ENCODE data around the gene FBXL17.

The FBXL17 gene

DNA sequence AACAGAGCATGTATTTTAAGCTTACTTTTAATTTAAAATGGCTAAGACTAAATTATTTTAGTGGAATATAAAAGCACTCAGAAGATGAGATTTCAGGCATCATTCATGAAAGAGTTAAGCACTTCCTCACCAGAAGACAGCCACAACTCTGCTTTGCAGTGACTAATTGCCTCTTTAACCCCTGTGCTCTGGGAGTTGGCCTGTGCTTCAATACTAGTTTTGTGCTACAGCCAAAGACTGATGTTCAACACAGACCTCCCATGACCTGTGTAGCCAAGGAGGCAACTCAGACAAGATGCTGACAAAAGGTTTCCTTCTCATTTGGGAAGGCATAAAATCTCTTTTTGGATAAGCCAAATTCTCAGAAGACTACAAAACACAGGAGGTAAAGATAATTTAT, 353.5 kb downstream of the FBXL17 start:
- DNase-seq (ENCODE audit: insufficient read length, low spot score) = no peak
- FAIRE-seq = no peak

DNA sequence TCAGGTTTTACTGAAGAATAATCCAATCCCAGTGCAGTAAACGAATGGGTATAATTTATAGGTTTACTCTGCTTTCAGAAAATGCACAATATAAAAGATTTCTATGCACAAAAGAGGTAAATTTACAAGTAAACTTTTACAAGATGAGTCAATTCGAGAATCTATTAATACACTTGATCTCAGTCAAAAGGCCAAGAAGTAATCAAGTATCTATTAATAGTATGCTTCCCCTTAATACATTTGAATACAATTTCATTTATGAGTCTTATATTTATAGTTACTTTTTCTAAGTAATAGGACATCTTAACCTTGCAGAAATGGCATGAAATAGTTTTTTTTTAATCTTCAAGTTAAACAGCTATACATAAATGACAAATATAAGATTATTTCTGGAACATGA, 355.9 kb downstream of the FBXL17 start:
- no peak for FAIRE-seq
- DNase-seq (ENCODE audit: insufficient read length, low spot score) = no peak

DNA sequence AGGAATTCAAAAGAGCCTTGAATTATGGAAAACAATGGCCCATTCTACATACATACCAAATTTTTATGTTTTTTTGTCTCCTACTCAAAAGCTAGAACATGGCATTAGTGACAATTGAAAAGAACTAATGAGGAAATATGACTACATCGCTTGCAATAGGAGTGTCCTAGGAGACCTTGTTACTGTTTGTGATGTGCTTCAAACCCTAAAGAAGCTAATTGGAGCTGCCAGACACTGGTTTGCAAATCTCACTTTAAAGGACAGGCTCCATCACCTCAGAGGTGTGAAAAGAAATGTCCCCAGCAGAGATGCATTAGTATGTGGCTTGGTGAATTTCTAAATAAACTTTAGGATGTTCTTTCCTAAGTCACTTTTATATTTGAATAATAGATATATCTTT, 356.9 kb downstream of the FBXL17 start:
- FAIRE-seq (no peak), DNase-seq (ENCODE audit: insufficient read length, low spot score) (no peak)

DNA sequence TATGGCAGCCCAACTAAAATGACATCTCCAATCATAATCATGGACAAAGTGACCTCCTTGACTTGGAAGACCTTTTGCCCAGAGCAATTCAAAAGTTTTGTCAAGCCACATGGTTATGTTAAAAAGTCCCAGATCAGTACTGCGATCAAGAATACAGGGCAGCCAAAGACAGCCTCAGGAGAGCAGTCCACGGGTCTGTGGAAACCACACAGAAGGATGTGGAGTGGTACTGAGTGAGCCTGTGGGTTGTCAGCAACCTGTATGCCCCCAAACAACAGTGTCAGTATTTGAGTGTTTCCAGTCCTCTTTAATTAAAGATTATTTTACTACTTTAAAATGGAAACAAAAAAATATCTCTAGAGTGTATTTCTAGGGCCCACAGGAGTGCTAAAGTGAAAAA, 365.8 kb downstream of the FBXL17 start:
- DNase-seq (ENCODE audit: insufficient read length, low spot score) = no peak
- no peak for FAIRE-seq

DNA sequence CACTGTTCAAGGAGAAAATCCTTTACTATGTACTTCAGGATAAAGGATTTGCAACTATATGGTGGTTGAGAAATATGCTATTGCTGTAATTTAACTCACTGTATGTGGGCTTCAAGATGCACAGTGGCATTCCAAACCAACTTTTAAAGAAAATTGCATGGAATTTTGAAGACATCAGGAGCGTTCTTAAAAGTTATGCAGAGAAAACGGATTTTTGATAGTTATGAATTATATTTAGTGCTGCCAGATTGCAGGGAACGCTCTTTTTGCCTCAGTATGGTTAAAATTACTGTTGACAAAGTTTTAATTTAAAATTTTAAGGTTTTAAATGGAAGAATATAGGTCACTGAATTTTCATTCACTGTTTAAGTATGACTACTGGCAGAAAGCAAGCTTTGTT, 375.1 kb downstream of the FBXL17 start:
- DNase-seq (ENCODE audit: insufficient read length, low spot score) = no peak
- FAIRE-seq = no peak

DNA sequence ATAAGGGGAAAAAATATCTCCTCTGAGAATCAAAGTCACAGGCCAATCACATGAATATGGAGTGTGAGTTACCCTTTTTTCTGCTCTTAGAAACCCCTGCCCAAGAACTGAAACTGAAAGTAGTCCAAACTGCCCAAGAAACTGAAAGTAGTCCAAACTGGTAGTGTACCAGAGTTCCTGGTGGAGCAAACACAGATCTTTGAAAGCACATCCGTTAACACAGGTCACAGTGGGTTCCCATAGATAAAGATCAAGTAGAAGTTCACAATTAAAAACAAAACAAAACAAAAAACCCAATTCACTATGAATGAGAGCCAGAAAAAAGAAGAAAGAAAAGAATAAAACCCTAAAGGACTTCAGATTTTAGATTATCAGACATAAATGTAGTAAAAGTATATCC, 378.7 kb downstream of the FBXL17 start:
- peak; percentile 18 for FAIRE-seq
- no peak for DNase-seq (ENCODE audit: insufficient read length, low spot score)

DNA sequence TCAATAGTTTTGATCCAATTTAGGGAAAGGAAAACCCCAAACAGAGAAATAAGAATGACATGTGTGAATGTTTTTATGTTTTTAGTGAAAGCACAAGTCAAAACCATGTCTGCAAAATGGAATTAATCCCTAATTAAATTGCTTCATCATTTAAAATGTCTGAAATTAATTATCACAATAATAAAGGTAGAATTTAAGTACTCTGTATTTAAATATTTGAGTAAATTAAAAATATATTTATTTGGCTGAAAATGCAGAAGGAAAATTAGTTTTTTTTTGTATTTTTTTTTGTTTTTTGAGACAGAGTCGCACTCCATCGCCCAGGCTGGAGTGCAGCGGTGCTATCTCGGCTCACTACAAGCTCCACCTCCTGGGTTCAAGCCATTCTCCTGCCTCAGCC, 380.7 kb downstream of the FBXL17 start:
- DNase-seq (ENCODE audit: insufficient read length, low spot score) = no peak
- FAIRE-seq = no peak

DNA sequence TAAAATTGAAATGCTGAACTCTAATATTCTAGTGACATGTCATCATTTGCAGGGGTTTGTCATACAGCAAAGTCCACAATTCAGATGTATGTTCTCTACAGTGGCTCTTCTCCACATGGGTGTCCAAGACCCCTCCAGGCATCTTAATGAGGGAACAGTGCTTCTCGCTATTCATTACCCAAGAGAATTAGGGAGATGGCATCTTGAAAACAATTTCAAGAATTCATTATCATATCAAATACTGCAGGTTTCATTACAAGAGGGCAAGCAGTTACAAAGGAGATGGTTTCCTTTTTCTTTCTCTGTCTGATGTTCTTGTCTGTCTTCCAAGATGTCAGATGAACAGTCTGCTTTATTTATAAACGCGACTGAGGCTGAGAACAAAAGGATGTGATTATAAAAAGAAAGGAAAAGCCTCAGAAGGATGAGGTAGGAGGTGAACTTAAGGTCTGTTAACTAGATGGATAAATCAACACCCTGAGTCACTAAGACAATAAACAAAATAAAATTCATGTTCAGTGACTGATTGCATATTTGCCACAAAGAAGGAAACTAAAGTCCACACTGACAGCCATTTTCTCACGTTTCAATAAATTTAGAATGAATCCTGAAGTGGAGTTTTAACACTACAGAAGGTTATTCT, 384.4 kb downstream of the FBXL17 start:
- DNase-seq (ENCODE audit: insufficient read length, low spot score) (no peak), FAIRE-seq (no peak)

DNA sequence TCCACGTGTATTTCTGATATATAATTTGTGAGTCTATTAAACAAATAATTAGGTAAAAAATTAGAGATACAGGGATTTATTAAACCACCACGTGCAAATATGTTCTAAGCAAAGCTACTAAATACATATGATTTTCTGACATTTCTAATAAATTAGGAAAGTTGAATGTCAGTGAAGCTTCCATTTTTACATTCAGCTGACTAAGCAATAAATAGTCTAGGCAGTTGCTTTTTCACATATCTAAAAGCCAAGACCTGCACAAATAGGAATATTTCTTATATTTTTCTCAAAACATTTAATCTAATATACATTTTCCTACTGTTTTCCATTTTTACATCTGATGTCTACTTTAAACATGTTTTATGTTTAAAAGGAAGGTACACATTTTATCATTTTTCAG, 388.6 kb downstream of the FBXL17 start:
- DNase-seq (ENCODE audit: insufficient read length, low spot score) (no peak), FAIRE-seq (no peak)

DNA sequence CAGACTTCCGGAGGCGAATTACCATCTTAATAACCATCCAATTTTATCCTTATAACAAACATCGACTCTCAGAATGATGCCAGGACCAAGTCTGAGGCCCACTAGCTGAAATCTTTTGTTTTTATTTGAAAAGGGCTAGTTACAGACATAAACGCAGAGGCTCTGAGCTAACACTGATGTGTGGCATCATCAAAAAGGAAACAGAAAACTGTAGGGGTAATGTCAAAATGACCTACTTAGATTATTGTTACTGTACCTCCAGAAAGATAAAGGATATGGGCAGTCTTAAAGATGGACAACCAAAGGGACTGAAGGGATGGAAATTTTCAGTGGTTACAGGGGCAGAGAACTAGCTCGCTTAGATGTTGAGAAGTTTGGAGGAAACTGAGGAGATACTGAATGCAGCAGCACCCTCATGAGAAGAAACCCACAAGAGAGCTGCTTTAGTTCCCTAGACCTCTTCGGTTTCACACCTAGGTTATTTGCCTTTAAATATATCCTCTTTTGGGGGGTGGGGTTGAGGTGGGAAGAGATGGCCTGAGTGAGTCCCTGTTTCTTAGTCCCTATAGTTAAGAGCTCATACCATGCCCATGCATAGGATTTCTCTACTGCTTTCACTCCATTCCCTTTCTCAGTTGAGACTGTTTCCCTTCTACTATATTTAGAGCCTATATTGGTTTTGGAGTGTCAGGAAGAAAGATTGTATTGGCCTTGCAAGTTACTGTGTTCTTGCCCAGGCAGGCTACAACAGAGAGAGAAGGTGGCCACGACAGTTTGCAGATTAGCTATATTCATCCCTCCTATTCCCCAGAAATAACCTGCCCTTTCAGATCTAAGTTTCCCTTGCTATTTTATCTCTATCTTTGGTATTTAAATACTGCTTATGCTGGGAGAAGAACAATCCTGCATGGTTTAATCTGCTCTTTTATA, 390.8 kb downstream of the FBXL17 start:
- no peak for FAIRE-seq
- no peak for DNase-seq (ENCODE audit: insufficient read length, low spot score)

DNA sequence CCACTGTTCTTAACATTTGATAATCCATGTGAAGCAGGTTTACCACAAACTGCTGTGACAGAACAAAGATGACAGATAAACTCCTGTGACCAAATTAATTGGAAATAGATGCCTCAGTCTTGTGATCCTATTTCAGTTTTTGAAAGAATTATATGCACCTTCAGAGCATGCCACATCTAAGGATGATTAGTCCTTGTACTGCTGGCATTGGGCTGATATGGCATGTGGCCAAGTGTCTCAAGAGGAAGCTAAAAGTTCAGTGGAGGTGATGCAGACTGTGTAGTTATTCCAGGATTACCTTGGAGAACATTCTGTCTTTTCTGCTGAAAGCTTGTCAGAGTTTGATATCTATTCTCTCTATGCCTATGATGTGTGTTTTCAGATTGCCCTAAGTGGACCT, 396.8 kb downstream of the FBXL17 start:
- no peak for FAIRE-seq

DNA sequence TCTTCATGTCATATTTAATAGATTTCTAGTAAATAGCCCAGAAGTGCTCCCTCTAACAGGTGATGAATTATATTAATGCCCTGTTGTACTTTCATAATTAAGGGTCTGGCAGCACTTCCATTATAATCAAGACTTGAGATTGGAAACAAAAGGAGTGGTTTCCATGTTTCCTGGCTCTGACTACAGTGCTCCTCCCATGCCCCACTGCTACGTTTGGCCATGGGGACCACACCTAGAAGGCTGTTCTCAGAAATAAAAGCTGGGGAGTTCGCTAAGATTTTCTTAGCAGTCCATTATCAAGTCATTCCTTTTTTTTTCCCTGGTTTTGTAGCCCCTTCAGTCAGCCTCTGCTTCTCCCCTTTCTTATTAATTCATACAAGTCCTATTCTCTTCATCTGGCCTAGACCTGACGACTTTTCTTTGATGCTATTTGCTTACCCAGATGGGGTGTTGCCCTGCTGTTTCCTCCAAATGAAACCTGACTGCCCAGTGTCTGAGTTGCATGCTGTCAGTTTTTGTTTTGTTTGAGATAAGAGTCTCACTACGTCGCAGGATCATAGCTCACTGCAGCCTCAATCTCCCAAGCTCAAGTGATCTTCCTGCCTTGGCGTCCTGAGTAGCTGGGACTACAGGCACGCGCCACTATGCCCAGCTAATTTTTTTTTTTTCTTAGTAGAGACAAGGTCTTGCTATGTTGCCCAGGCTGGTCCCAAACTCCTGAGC, 399.0 kb downstream of the FBXL17 start:
- DNase-seq (ENCODE audit: insufficient read length, low spot score) = no peak
- no peak for FAIRE-seq

More for the DNA sequence above, 396.8 kb downstream of the FBXL17 start:
- no peak for DNase-seq (ENCODE audit: insufficient read length, low spot score)

DNA sequence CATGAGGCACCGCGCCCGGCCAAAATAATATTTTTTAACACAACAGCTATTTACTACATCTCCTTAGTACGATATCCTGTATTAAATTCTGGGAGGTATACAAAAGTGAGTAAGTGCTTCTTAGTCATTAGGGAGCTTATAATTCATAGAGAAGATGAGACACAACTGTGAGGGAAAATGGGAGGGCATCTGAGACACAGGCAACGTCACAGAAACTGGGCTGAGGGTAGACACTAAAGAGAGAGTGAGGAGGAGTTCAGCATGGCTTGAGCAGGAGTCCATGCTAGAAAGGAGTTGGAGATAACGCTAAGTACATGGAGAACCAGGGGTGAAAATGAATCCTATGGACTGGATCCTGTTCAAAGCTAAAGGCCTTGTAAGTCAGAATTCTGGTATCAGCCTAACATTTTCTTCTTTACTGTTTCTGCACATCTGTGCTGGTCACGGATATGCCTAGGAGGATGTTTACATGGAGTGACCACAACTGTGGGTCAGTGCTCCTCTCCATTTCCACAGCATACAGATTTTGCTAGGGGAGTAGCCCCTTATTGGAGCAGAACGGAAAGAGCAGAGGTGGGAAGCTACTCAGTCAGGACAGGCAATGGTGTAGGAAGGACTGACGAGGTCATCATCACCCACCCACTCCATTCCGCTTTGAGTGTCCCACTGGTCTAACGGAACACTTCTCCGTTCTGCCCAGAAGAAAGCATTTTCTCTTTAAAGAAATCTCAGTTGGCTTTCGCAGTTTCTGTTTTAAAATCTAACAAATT, 400.8 kb downstream of the FBXL17 start:
- FAIRE-seq = no peak
- DNase-seq (ENCODE audit: insufficient read length, low spot score) = no peak

DNA sequence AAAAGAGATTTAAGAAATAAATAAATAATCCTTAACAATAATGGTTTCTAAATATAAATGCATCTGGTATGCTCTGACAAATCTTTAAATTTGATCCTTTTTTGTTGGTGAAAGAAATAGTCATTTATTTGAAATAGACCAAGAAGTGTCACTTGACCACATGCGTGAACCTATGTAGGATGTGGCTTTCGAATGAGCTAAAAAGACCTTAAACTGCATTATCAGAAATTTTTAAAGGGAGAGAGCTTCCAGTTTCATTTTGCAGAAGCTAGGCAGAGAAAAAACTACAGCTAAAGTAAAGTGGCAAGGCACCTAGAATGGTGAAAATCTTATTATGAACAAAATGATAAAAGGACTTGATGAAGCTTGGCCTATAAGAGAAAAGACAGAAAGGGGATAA, 402.0 kb downstream of the FBXL17 start:
- DNase-seq (ENCODE audit: insufficient read length, low spot score) = no peak

DNA sequence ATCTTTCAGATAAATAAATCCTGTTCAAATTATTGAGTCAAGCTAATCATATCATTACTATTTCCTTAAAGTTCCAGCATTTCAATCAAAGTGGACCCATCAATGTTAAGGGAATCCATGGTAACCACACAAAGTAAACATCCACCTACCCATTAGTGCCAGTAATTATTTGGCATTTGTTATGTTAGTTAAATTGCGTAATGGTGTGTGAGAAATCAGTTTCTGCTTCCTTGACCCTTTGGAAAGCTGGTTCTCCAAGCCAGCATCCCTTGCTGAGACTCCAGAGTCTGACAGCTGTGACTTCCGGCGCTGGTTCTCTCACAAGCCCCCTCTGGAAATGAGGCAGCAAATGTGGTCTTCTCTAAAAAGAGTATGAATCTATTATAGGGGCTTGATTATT, 402.6 kb downstream of the FBXL17 start:
- no peak for DNase-seq (ENCODE audit: insufficient read length, low spot score)
- no peak for FAIRE-seq

More for the DNA sequence above, 402.0 kb downstream of the FBXL17 start:
- no peak for FAIRE-seq

DNA sequence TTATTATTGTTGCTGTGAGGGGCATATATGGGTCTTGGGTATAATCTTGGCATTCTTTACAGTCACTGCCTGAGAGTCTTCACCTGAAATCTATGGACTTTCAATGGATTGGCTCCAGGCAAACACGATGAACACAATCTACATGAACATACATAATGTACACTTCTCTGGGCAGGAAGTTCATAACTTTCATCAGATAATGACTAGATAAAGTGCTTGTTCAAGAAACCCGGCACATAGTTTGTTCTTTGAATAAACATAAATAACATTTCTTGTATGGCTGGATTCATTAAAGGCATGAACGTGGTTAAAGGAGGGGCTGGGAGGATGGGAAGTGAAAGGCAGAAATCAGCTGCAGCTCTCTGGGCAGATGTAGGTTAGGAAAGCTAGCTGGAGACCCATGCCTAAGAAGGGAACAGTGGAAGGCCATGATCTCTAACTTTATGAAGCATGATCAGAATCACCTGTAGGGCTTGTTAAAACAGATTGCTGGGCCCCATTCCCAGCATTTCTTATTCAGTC, 404.3 kb downstream of the FBXL17 start:
- FAIRE-seq = no peak

DNA sequence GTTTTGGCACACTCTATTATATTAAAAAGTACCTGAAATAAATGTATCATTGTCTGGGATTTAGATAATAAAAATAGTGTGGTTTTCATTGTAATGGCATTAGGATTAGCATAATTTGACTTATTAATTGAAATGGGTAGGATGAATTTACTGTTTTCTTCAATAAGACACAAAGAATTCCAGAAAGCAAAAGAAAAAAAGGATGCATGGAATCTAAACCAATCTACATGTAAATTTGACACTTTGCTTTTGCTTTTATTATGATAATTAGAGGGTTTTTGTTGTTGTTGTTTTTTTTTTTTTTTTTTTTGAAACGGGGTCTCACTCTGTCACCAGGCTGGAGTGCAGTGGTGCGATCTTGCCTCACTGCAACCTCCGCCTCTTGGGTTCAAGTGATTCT, 406.3 kb downstream of the FBXL17 start:
- no peak for DNase-seq (ENCODE audit: insufficient read length, low spot score)
- FAIRE-seq = no peak

More for the DNA sequence above, 404.3 kb downstream of the FBXL17 start:
- DNase-seq (ENCODE audit: insufficient read length, low spot score) = no peak

DNA sequence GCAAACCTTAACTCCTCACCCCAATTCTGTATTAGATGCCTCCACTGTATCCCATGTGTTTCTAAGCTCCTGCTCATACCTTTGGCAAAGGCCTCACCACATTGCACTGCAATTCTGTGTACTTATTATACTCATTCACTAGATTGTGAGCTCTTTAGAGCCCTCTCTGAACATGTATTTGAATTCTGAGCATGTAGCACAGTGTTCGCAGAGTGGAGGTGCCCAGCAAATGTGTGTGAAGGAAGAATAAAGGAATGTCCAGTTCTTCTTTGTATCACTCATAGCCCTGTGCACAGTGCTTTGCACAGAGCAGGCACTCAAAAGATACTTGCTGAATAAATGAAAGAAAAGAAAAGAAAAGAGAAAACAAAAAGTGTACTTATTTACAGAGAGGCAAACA, 410.1 kb downstream of the FBXL17 start:
- DNase-seq (ENCODE audit: insufficient read length, low spot score) (no peak), FAIRE-seq (no peak)

DNA sequence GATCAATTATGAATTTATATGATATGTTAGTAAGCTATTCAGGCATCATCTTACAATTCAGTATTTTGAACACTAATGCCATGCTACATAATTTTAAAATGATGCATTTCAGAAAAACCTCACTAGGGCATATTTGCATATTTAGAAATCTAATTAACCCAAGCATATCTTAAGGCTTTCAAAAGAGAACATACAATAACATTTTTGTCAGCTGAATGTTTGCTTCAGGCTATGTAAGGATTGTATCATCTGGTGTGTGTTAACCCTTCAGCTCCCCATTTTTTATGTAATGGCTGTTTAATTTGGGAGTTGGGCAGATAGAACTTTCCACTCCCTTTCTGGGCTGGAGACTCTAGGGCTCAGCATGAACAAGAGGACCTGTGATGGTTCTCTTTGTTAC, 412.1 kb downstream of the FBXL17 start:
- FAIRE-seq = no peak

DNA sequence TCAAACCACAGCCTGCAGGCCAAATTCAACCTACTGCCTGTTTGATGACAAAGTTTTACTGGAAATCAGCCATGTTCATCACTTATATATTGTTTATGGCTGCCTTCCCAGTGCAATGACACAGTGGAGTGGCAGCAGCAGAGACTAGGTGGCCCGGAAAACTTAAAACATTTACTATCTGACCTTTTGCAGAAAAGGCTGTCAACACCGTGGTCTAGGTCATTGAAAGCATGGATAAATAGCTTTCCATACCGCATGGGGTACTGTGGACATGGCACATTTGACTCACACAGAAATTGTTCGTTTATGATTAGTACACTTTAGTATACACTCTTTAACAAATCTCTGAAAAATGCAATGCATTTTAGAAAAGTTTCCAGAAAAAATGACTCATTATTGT, 412.9 kb downstream of the FBXL17 start:
- FAIRE-seq = no peak
- DNase-seq (ENCODE audit: insufficient read length, low spot score) = no peak

More for the DNA sequence above, 412.1 kb downstream of the FBXL17 start:
- DNase-seq (ENCODE audit: insufficient read length, low spot score) = no peak

Measured in GM19239 (cell line).